B cell (primary cell): Measurements from ENCODE around the gene SMAD7. TPM values are rescaled to one million over a fixed set of nuclear protein-coding genes. Genes with fewer than 3 reads are reported as not detected.

Source experiments
- ATAC-seq: fragments of 200-7000 bp; cut with Tn5 transposase; one replicate; pipeline ENCODE4 v1.10.0; 2021; ENCODE audit warnings: low read depth, mild to moderate bottlenecking, moderate number of reproducible peaks, moderate library complexity
- CTCF ChIA-PET: fragments of 350-600 bp; sonication (Branson Sonifier 250); formaldehyde crosslinking; loops from one replicate; lab custom pipeline; 2021; ENCODE audit warnings: antibody characterized with exemption, inconsistent platforms; lab: Charles Lee
- POLR2A ChIA-PET: fragments of 350-600 bp; sonication (Branson Sonifier 250); formaldehyde crosslinking; loops from one replicate; lab custom pipeline; 2021; ENCODE audit warnings: antibody characterized with exemption; lab: Charles Lee
- DNase-seq: peaks from one replicate; pipeline ENCODE4 v3.0.0; 2013
- H2AFZ ChIP-seq: 2 replicates; pipeline ENCODE4 v1.6.1; 2012; ENCODE audit warnings: mild to moderate bottlenecking, low read depth, low read length; ENCODE audit not compliant: insufficient read depth, poor library complexity, severe bottlenecking
- H3K27ac ChIP-seq, 2 donors: 1 replicate in 1 of 2; 2 replicates in 1 of 2; pipeline ENCODE4 v1.5.1; 2012 to 2013; ENCODE audit warnings: low read length in 2 of 2, mild to moderate bottlenecking in 2 of 2, moderate library complexity in 1 of 2
- H3K27me3 ChIP-seq, 4 experiments: fragments of 200-600 bp in 1 of 4; sonication (generic) in 1 of 4; replicated peaks in 1 of 4; 1 replicate in 2 of 4; 2 replicates in 2 of 4; pipeline versions ENCODE4 v1.6.1 to v1.7.0; 2013 to 2016; ENCODE audit warnings: low read length in 3 of 4, mild to moderate bottlenecking in 2 of 4, mixed read lengths in 1 of 4, moderate library complexity in 1 of 4; ENCODE audit not compliant: insufficient read depth in 4 of 4, control insufficient read depth in 3 of 4; ENCODE audit errors: control extremely low read depth in 1 of 4
- H3K36me3 ChIP-seq, 2 experiments: replicated peaks in 1 of 2; 1 replicate in 1 of 2; 2 replicates in 1 of 2; pipeline versions ENCODE4 v1.6.1 to v1.7.1; 2013; ENCODE audit warnings: low read length in 1 of 2; ENCODE audit not compliant: insufficient read depth in 2 of 2, control insufficient read depth in 1 of 2; ENCODE audit errors: control extremely low read depth in 1 of 2, extremely low read depth in 1 of 2
- H3K4me1 ChIP-seq, 2 donors: fragments of 200-600 bp in 1 of 2; sonication (generic) in 1 of 2; 1 replicate in 1 of 2; 2 replicates in 1 of 2; pipeline versions ENCODE4 v1.5.1 to v1.6.1; 2013 to 2017; ENCODE audit warnings: low read length in 2 of 2; ENCODE audit not compliant: control insufficient read depth in 2 of 2, insufficient read depth in 2 of 2
- H3K4me2 ChIP-seq: replicated peaks from 2 replicates; pipeline ENCODE3; 2012; ENCODE audit warnings: mild to moderate bottlenecking, low read depth, low read length; ENCODE audit not compliant: poor library complexity, severe bottlenecking
- H3K4me3 ChIP-seq, 5 experiments: fragments of 200-600 bp in 1 of 5; sonication (generic) in 1 of 5; 1 replicate in 3 of 5; 2 replicates in 2 of 5; pipeline versions ENCODE4 v1.5.1 to v1.7.0; 2011 to 2016; ENCODE audit warnings: low read length in 4 of 5, mild to moderate bottlenecking in 4 of 5, low read depth in 2 of 5, control low read depth in 1 of 5, moderate library complexity in 1 of 5; ENCODE audit not compliant: insufficient read depth in 1 of 5; ENCODE audit errors: control extremely low read depth in 1 of 5, extremely low read depth in 1 of 5
- H3K79me2 ChIP-seq: fragments of 200-600 bp; sonication (generic); one replicate; pipeline ENCODE4 v1.6.0; 2016; ENCODE audit warnings: low read length; ENCODE audit not compliant: control insufficient read depth, insufficient read depth
- H3K9ac ChIP-seq: fragments of 200-600 bp; sonication (generic); 2 replicates; pipeline ENCODE4 v1.6.1; 2017; ENCODE audit warnings: mild to moderate bottlenecking, low read length, moderate library complexity
- H3K9me3 ChIP-seq, 3 donors: one replicate each; pipeline versions ENCODE4 v1.6.1 to v1.7.1; 2013; ENCODE audit warnings: low read length in 2 of 3; ENCODE audit not compliant: control insufficient read depth in 2 of 3, insufficient read depth in 1 of 3; ENCODE audit errors: control extremely low read depth in 1 of 3
- H4K20me1 ChIP-seq: 2 replicates; pipeline ENCODE4 v1.6.0; 2012; ENCODE audit warnings: mild to moderate bottlenecking, low read length; ENCODE audit not compliant: insufficient read depth, control insufficient read depth, poor library complexity, severe bottlenecking
- H3K27ac Mint-ChIP-seq: one replicate; pipeline ENCODE4 v1.8.0; 2021; ENCODE audit warnings: mixed read lengths
- H3K27me3 Mint-ChIP-seq: one replicate; pipeline ENCODE4 v1.8.0; 2021; ENCODE audit warnings: mixed read lengths
- H3K4me1 Mint-ChIP-seq: one replicate; pipeline ENCODE4 v1.8.0; 2021; ENCODE audit warnings: mixed read lengths
- H3K4me3 Mint-ChIP-seq: one replicate; pipeline ENCODE4 v1.8.0; 2021; ENCODE audit warnings: mixed read lengths
- H3K9me3 Mint-ChIP-seq: one replicate; pipeline ENCODE4 v1.8.0; 2022; ENCODE audit warnings: mixed read lengths; ENCODE audit not compliant: insufficient read depth
- CTCF ChIP-seq: fragments of 200-600 bp; IDR thresholded peaks from one replicate; pipeline ENCODE4 v1.8.0; 2022; ENCODE audit warnings: antibody characterized with exemption, mild to moderate bottlenecking
- EZH2 ChIP-seq: IDR thresholded peaks from 2 replicates; pipeline ENCODE4 v1.6.1; 2012; ENCODE audit warnings: borderline replicate concordance, low read depth, mild to moderate bottlenecking, moderate library complexity, low read length; ENCODE audit not compliant: insufficient read depth, poor library complexity, severe bottlenecking
- WGBS: methylation state at CpG from one replicate; pipeline ENCODE4 v1.1.5; 2013; ENCODE audit warnings: missing lambda C conversion rate; ENCODE audit not compliant: insufficient coverage; 5-methylcytosine and 5-hydroxymethylcytosine counted together
- intact Hi-C: fragments of 100-400 bp; cut with micrococcal nuclease; formaldehyde crosslinking; loops from one replicate; pipeline ENCODE4 v1.10.0; 2022
- polyA plus RNA-seq: library from polyadenylated mRNA; depleted of rRNA; stranded (reverse); fragments of >200 nt; gene quantifications from 2 replicates; pipeline ENCODE4 v1.2.3, GENCODE V29; 2012
- total RNA-seq, 2 donors: library from RNA; stranded (reverse); fragments of 120-200 nt in 1 of 2; gene quantifications; 1 replicate in 1 of 2; 2 replicates in 1 of 2; pipeline versions ENCODE4 v1.2.3 to v1.2.4, GENCODE V29; 2013 to 2022

SMAD7 gene
- total and polyA plus RNA-seq, 2 donors (not counting 1 experiment from before 2014, with no cell fraction given) = 10.1 to 20.9 TPM

DNA sequence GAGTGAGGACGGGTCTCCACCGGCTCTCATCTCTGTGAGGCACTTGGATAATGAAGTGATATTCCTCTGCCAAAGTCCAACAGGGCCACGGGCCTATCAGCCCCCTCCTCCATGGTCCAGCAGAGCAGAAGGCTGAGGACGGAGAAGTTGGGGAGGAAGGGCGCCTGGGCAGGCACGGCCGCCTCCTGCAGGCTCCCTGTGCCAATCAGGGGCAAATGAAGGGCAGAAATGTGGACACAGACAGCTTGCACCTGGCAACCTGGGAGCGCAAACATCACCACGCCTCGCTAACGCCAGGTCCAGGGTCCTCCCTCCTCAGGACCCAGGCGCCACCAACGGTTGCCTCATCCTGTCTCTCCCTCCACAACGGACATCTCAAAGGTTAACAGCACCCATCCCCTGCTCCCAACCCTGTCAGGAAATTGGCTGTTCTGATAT, 24.3 kb downstream of the SMAD7 start:
- ChIA-PET CTCF (interaction anchor here (0.5 to 1.4 kb wide), 2 partner anchors 17 to 115 kb away, joined by 3 read pairs; no protein-coding TSS in a partner anchor), POLR2A (interaction anchor here (2.0 kb wide), 1 partner anchor 26 kb away, joined by 8 read pairs; no protein-coding TSS in a partner anchor)
- peaks cover 85% of the 10 kb centered on the region for H3K4me1 Mint-ChIP-seq
- Histone ChIP-seq H3K36me3 (no peaks in the 10 kb centered on the region), H3K27ac (no peak overlapping the region), H3K4me1 (peaks cover 67 to 85% of the 10 kb centered on the region in 2 donors), H2AFZ (no peak overlapping the region), H3K4me2 (no peak overlapping the region), H3K79me2 (peaks cover 90% of the 10 kb centered on the region), H4K20me1 (no peaks in the 10 kb centered on the region), H3K9ac (no peak overlapping the region), H3K4me3 (no peak overlapping the region), H3K27me3 (no peaks in the 10 kb centered on the region), H3K9me3 (no peaks in the 10 kb centered on the region)
- H3K27ac Mint-ChIP-seq = peak overlapping the region; percentile 67
- H3K9me3 Mint-ChIP-seq = no peaks in the 10 kb centered on the region
- ATAC-seq (no peak), DNase-seq (no peak)
- TF ChIP-seq EZH2 = no peak
- no peak for TF ChIP-seq CTCF
- WGBS = 90% methylated on average over 12 of the region's 14 CpGs
- H3K27me3 Mint-ChIP-seq = no peaks in the 10 kb centered on the region
- H3K4me3 Mint-ChIP-seq = no peak overlapping the region
- intact Hi-C loops = no loop called here

GRCh38 chr18:48925491-48925780, 25.3 kb downstream of the SMAD7 start:
- Histone ChIP-seq H3K79me2 (peaks cover 80% of the 10 kb centered on the region), H3K4me3 (no peak overlapping the region), H4K20me1 (no peaks in the 10 kb centered on the region), H3K4me1 (peaks cover 67 to 80% of the 10 kb centered on the region in 2 donors), H3K27me3 (no peaks in the 10 kb centered on the region), H2AFZ (no peak overlapping the region), H3K9me3 (no peaks in the 10 kb centered on the region), H3K27ac (no peak overlapping the region), H3K4me2 (no peak overlapping the region), H3K36me3 (peaks cover 0 to 7% of the 10 kb centered on the region in 2 experiments), H3K9ac (no peak overlapping the region)
- Mint-ChIP-seq H3K27me3 (no peaks in the 10 kb centered on the region), H3K27ac (no peak overlapping the region), H3K4me3 (peak overlapping the region; percentile 29), H3K4me1 (peaks cover 78% of the 10 kb centered on the region), H3K9me3 (no peaks in the 10 kb centered on the region)
- intact Hi-C loops = no loop called here
- ChIA-PET POLR2A (interaction anchor here (0.6 to 1.3 kb wide), 4 partner anchors 9 to 27 kb away, joined by 3 to 11 read pairs (median 4); no protein-coding TSS in a partner anchor), CTCF (interaction anchor here (1.4 kb wide), 1 partner anchor 116 kb away, joined by 3 read pairs; no protein-coding TSS in a partner anchor)
- DNase-seq (no peak), ATAC-seq (no peak)
- TF ChIP-seq CTCF = no peak
- no peak for TF ChIP-seq EZH2
- WGBS = no CpG with 5 or more reads among the region's 3 CpGs
